CD14-positive monocyte (primary cell): ENCODE results near the gene INO80B. TPM values are rescaled to one million over a fixed set of nuclear protein-coding genes. Genes with fewer than 3 reads are reported as not detected.

Experiments
- DNase-seq, 3 donors: peaks; one replicate each; pipeline ENCODE4 v3.0.0-alpha.2; 2011 to 2022
- H2AFZ ChIP-seq: 2 replicates; pipeline ENCODE4 v1.6.0; 2012; ENCODE audit warnings: mild to moderate bottlenecking, low read depth, low read length, inconsistent platforms; ENCODE audit not compliant: insufficient read depth, poor library complexity, severe bottlenecking
- H3K27ac ChIP-seq, 2 donors: 1 replicate in 1 of 2; 2 replicates in 1 of 2; pipeline ENCODE4 v1.5.1; 2012 to 2013; ENCODE audit warnings: low read length in 2 of 2, control low read depth in 1 of 2, inconsistent platforms in 1 of 2, low read depth in 1 of 2, mild to moderate bottlenecking in 1 of 2
- H3K27me3 ChIP-seq, 2 donors: one replicate each; pipeline versions ENCODE4 v1.6.0 to v1.6.1; 2011 to 2013; ENCODE audit warnings: low read length in 2 of 2; ENCODE audit not compliant: control insufficient read depth in 2 of 2, insufficient read depth in 2 of 2
- H3K36me3 ChIP-seq, 2 donors: replicated peaks in 1 of 2; 1 replicate in 1 of 2; 2 replicates in 1 of 2; pipeline versions ENCODE4 v1.5.1 to v1.6.1; 2012 to 2013; ENCODE audit warnings: low read length in 2 of 2, control low read depth in 1 of 2, inconsistent platforms in 1 of 2, mild to moderate bottlenecking in 1 of 2; ENCODE audit not compliant: insufficient read depth in 2 of 2, control insufficient read depth in 1 of 2
- H3K4me1 ChIP-seq, 2 donors: 1 replicate in 1 of 2; 2 replicates in 1 of 2; pipeline versions ENCODE4 v1.5.1 to v1.6.1; 2012 to 2013; ENCODE audit warnings: low read length in 2 of 2, control low read depth in 1 of 2, inconsistent platforms in 1 of 2, mild to moderate bottlenecking in 1 of 2, moderate library complexity in 1 of 2; ENCODE audit not compliant: insufficient read depth in 2 of 2, control insufficient read depth in 1 of 2
- H3K4me2 ChIP-seq: replicated peaks from 2 replicates; pipeline ENCODE3; 2012; ENCODE audit warnings: low read length, moderate library complexity, mild to moderate bottlenecking; ENCODE audit not compliant: poor library complexity, severe bottlenecking; ENCODE audit errors: extremely low read depth
- H3K4me3 ChIP-seq, 3 experiments: fragments of 200-600 bp in 1 of 3; sonication (generic) in 1 of 3; replicated peaks in 1 of 3; 1 replicate in 2 of 3; 2 replicates in 1 of 3; pipeline ENCODE4 v1.5.1; 2011 to 2013; ENCODE audit warnings: low read length in 3 of 3, mild to moderate bottlenecking in 3 of 3, control low read depth in 2 of 3, low read depth in 2 of 3, inconsistent platforms in 1 of 3, moderate library complexity in 1 of 3
- H3K79me2 ChIP-seq: 2 replicates; pipeline ENCODE4 v1.6.0; 2012; ENCODE audit warnings: mild to moderate bottlenecking, control low read depth, inconsistent platforms, low read length, moderate library complexity; ENCODE audit not compliant: insufficient read depth
- H3K9ac ChIP-seq: 2 replicates; pipeline ENCODE4 v1.6.0; 2017; ENCODE audit warnings: low read length, mild to moderate bottlenecking; ENCODE audit not compliant: insufficient read depth, poor library complexity, severe bottlenecking
- H3K9me3 ChIP-seq, 2 donors: replicated peaks in 1 of 2; 1 replicate in 1 of 2; 2 replicates in 1 of 2; pipeline versions ENCODE4 v1.5.1 to v1.6.1; 2012 to 2013; ENCODE audit warnings: low read length in 2 of 2, control low read depth in 1 of 2; ENCODE audit not compliant: control insufficient read depth in 1 of 2, insufficient read depth in 1 of 2
- H4K20me1 ChIP-seq: 2 replicates; pipeline ENCODE4 v1.6.0; 2012; ENCODE audit warnings: mild to moderate bottlenecking, low read length, control low read depth, moderate library complexity; ENCODE audit not compliant: insufficient read depth
- H3K27ac Mint-ChIP-seq, 7 donors: one replicate each; pipeline ENCODE4 v1.8.0; 2020; ENCODE audit warnings: mild to moderate bottlenecking in 7 of 7, mixed read lengths in 7 of 7, moderate library complexity in 6 of 7, inconsistent platforms in 2 of 7
- H3K27me3 Mint-ChIP-seq, 3 donors: one replicate each; pipeline ENCODE4 v1.8.0; 2021 to 2022; ENCODE audit warnings: low read depth in 3 of 3, mild to moderate bottlenecking in 3 of 3, mixed read lengths in 3 of 3, moderate library complexity in 3 of 3, inconsistent platforms in 1 of 3
- H3K36me3 Mint-ChIP-seq, 2 donors: one replicate each; pipeline ENCODE4 v1.8.0; 2020; ENCODE audit warnings: mixed read lengths in 2 of 2, inconsistent platforms in 1 of 2, mild to moderate bottlenecking in 1 of 2
- H3K4me1 Mint-ChIP-seq: one replicate; pipeline ENCODE4 v1.8.0; 2020; ENCODE audit warnings: mild to moderate bottlenecking, mixed read lengths
- H3K4me3 Mint-ChIP-seq, 2 donors: one replicate each; pipeline ENCODE4 v1.8.0; 2020; ENCODE audit warnings: mild to moderate bottlenecking in 2 of 2, mixed read lengths in 2 of 2, moderate library complexity in 1 of 2
- H3K9me3 Mint-ChIP-seq, 7 donors: one replicate each; pipeline ENCODE4 v1.8.0; 2020 to 2022; ENCODE audit warnings: mixed read lengths in 7 of 7, mild to moderate bottlenecking in 6 of 7, moderate library complexity in 6 of 7, inconsistent platforms in 2 of 7
- CTCF ChIP-seq: fragments of 200-600 bp; IDR thresholded peaks from one replicate; pipeline ENCODE4 v1.8.0; 2022; ENCODE audit warnings: antibody characterized with exemption, mild to moderate bottlenecking
- WGBS: methylation state at CpG from one replicate; pipeline ENCODE4 v1.1.5; 2013; ENCODE audit warnings: missing lambda C conversion rate; ENCODE audit not compliant: insufficient coverage; 5-methylcytosine and 5-hydroxymethylcytosine counted together
- intact Hi-C, 2 donors: fragments of 100-400 bp; cut with micrococcal nuclease; formaldehyde crosslinking; loops; one replicate each; pipeline versions ENCODE4 v1.15.0 to v1.15.1; 2023
- polyA plus RNA-seq, 3 donors: library from polyadenylated mRNA; depleted of rRNA in 1 of 3; unstranded in 2 of 3; stranded (reverse) in 1 of 3; fragments of 300-500 nt in 2 of 3; fragments of >200 nt in 1 of 3; fragmentation: Illumina TruSeq in 2 of 3; gene quantifications; 1 replicate in 2 of 3; 2 replicates in 1 of 3; pipeline ENCODE4 v1.2.3, GENCODE V29; 2012 to 2021

The INO80B gene
- polyA plus RNA-seq, 3 donors, result 4.8 to 48.7 (median 4.8) TPM

DNA sequence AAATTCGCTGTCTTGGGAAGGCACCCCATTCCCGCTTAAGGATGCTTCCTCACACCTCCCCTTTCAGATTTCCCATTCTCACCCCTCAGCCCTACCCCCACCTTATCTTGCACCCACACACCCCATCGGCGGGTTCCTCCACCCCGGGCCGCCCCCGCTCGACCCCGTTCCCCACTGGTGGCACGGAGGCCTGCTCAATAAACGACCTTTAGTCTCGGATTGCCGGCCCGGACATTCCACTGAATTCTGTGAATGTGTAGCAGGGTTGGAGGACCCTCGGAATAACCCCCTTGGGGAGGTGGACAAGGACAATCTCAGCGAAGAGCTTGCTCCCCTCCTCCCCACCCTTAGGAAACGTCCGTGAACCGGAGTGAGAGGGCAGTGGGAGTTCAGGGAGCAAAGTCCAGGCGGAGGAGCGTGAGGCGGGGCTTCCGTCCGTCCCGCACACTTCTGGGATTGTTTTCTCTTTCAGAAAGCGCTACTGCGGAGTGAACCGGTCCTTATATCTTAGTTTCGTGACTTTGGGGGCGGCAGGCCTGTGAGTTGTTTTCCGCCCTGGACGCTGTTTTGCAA lies 47.3 kb downstream of the INO80B start:
- H3K27me3 Mint-ChIP-seq, result peaks cover 50 to 64% (median 54%) of the 10 kb centered on the region in 3 donors
- H3K4me1 ChIP-seq, result peaks cover 75 to 81% of the 10 kb centered on the region in 2 donors
- intact Hi-C loops, result no loop called here
- H2AFZ ChIP-seq, result peak overlapping the region; percentile 92
- peak overlapping the region; percentile 88 for H3K4me2 ChIP-seq
- peak overlapping the region; percentile 88 to 96 for H3K4me3 Mint-ChIP-seq
- H3K36me3 ChIP-seq, result no peaks in the 10 kb centered on the region
- H3K27me3 ChIP-seq, result peaks cover 45 to 53% of the 10 kb centered on the region in 2 donors
- no peak for TF ChIP-seq CTCF
- H3K9me3 ChIP-seq, result peaks cover 0 to 20% of the 10 kb centered on the region in 2 donors
- DNase-seq, result no peak
- H3K4me1 Mint-ChIP-seq, result peaks cover 76% of the 10 kb centered on the region
- H3K27ac Mint-ChIP-seq, result peak overlapping the region in 5 of 7 donors; percentile 56 to 94 (median 92)
- H3K36me3 Mint-ChIP-seq, result peaks cover 39 to 44% of the 10 kb centered on the region in 2 donors
- 12% methylated on average over 18 of the region's 32 CpGs for WGBS
- H3K79me2 ChIP-seq, result peaks cover 28% of the 10 kb centered on the region
- H3K4me3 ChIP-seq, result peak overlapping the region; percentile 39 to 85 (median 77)
- peaks cover 0 to 27% (median 4%) of the 10 kb centered on the region in 7 donors for H3K9me3 Mint-ChIP-seq
- H3K9ac ChIP-seq, result peak overlapping the region; percentile 75
- H4K20me1 ChIP-seq, result no peaks in the 10 kb centered on the region
- peak overlapping the region in 1 of 2 donors; percentile 89 for H3K27ac ChIP-seq

GRCh38 chr2:74502720-74503505 lies 48.0 kb downstream of the INO80B start:
- peak overlapping the region; percentile 39 to 85 (median 77) for H3K4me3 ChIP-seq
- H3K36me3 Mint-ChIP-seq, result peaks cover 39 to 42% of the 10 kb centered on the region in 2 donors
- peak; percentile 87 to 93 (median 91) for DNase-seq
- TF ChIP-seq CTCF, result peak; percentile 24
- peak overlapping the region; percentile 92 for H2AFZ ChIP-seq
- under 1% methylated on average over 63 of the region's 67 CpGs for whole genome bisulfite sequencing
- H3K27me3 ChIP-seq, result peaks cover 41 to 47% of the 10 kb centered on the region in 2 donors
- H4K20me1 ChIP-seq, result no peaks in the 10 kb centered on the region
- H3K9me3 Mint-ChIP-seq, result peaks cover 0 to 21% (median 3%) of the 10 kb centered on the region in 7 donors
- no peaks in the 10 kb centered on the region for H3K36me3 ChIP-seq
- peaks cover 28% of the 10 kb centered on the region for H3K79me2 ChIP-seq
- peak overlapping the region; percentile 74 to 89 for H3K27ac ChIP-seq
- H3K27me3 Mint-ChIP-seq, result peaks cover 43 to 57% (median 47%) of the 10 kb centered on the region in 3 donors
- peak overlapping the region; percentile 88 for H3K4me2 ChIP-seq
- intact Hi-C loops, result no loop called here
- H3K9me3 ChIP-seq, result peaks cover 0 to 16% of the 10 kb centered on the region in 2 donors
- H3K9ac ChIP-seq, result peak overlapping the region; percentile 75
- peak overlapping the region; percentile 78 to 94 (median 88) for H3K27ac Mint-ChIP-seq
- peak overlapping the region; percentile 88 to 96 for H3K4me3 Mint-ChIP-seq
- H3K4me1 ChIP-seq, result peaks cover 72 to 77% of the 10 kb centered on the region in 2 donors
- peaks cover 71% of the 10 kb centered on the region for H3K4me1 Mint-ChIP-seq
